ENCODE results near the gene UGGT1.

DNA sequence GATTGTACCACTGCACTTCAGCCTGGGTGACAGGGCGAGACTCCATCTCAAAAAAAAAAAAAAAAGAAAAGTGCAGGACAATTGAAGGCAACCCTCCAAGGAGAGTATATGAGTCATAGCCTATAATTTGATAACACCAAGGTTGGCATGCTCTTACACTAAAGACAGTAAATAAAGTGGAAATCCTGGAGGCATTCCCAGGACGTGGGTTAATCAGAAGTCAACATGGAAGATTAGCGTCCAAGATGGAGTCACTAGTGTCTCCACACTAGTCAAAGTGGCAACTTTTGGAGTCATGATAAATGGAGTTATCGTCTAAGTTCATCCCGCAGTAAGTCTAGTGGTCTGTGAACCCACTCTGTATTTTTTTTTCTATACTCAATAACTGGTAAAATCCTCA lies 21.2 kb upstream of the UGGT1 start:
- TF ChIP-seq TAF1 (conservative IDR thresholded peaks at IDR 0.05): no peak
- TF ChIP-seq, protein P1, sequence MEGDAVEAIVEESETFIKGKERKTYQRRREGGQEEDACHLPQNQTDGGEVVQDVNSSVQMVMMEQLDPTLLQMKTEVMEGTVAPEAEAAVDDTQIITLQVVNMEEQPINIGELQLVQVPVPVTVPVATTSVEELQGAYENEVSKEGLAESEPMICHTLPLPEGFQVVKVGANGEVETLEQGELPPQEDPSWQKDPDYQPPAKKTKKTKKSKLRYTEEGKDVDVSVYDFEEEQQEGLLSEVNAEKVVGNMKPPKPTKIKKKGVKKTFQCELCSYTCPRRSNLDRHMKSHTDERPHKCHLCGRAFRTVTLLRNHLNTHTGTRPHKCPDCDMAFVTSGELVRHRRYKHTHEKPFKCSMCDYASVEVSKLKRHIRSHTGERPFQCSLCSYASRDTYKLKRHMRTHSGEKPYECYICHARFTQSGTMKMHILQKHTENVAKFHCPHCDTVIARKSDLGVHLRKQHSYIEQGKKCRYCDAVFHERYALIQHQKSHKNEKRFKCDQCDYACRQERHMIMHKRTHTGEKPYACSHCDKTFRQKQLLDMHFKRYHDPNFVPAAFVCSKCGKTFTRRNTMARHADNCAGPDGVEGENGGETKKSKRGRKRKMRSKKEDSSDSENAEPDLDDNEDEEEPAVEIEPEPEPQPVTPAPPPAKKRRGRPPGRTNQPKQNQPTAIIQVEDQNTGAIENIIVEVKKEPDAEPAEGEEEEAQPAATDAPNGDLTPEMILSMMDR (IDR thresholded peaks at IDR 0.05; ENCODE audit: low read depth, low read length, missing input control): no peak
- no peak for TF ChIP-seq YY1 (IDR thresholded peaks at IDR 0.05)
- TF ChIP-seq, protein P2, sequence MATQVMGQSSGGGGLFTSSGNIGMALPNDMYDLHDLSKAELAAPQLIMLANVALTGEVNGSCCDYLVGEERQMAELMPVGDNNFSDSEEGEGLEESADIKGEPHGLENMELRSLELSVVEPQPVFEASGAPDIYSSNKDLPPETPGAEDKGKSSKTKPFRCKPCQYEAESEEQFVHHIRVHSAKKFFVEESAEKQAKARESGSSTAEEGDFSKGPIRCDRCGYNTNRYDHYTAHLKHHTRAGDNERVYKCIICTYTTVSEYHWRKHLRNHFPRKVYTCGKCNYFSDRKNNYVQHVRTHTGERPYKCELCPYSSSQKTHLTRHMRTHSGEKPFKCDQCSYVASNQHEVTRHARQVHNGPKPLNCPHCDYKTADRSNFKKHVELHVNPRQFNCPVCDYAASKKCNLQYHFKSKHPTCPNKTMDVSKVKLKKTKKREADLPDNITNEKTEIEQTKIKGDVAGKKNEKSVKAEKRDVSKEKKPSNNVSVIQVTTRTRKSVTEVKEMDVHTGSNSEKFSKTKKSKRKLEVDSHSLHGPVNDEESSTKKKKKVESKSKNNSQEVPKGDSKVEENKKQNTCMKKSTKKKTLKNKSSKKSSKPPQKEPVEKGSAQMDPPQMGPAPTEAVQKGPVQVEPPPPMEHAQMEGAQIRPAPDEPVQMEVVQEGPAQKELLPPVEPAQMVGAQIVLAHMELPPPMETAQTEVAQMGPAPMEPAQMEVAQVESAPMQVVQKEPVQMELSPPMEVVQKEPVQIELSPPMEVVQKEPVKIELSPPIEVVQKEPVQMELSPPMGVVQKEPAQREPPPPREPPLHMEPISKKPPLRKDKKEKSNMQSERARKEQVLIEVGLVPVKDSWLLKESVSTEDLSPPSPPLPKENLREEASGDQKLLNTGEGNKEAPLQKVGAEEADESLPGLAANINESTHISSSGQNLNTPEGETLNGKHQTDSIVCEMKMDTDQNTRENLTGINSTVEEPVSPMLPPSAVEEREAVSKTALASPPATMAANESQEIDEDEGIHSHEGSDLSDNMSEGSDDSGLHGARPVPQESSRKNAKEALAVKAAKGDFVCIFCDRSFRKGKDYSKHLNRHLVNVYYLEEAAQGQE (IDR thresholded peaks at IDR 0.05): no peak
- TF ChIP-seq, protein P3, sequence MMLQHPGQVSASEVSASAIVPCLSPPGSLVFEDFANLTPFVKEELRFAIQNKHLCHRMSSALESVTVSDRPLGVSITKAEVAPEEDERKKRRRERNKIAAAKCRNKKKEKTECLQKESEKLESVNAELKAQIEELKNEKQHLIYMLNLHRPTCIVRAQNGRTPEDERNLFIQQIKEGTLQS (IDR thresholded peaks at IDR 0.05): no peak
- TF ChIP-seq GABPA (IDR thresholded peaks at IDR 0.05 in 1 of 2, conservative IDR thresholded peaks at IDR 0.05 in 1 of 2): no peak
- TF ChIP-seq SP1 (IDR thresholded peaks at IDR 0.05): no peak
- no peak for TF ChIP-seq RAD21 (IDR thresholded peaks at IDR 0.05)
- no peak for TF ChIP-seq EGR1 (IDR thresholded peaks at IDR 0.05; ENCODE audit: low read depth in 2 of 2)
- no peak for TF ChIP-seq RXRA (IDR thresholded peaks at IDR 0.05)
- TF ChIP-seq, protein P4, sequence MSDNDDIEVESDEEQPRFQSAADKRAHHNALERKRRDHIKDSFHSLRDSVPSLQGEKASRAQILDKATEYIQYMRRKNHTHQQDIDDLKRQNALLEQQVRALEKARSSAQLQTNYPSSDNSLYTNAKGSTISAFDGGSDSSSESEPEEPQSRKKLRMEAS (IDR thresholded peaks at IDR 0.05): no peak
- TF ChIP-seq, protein P5, sequence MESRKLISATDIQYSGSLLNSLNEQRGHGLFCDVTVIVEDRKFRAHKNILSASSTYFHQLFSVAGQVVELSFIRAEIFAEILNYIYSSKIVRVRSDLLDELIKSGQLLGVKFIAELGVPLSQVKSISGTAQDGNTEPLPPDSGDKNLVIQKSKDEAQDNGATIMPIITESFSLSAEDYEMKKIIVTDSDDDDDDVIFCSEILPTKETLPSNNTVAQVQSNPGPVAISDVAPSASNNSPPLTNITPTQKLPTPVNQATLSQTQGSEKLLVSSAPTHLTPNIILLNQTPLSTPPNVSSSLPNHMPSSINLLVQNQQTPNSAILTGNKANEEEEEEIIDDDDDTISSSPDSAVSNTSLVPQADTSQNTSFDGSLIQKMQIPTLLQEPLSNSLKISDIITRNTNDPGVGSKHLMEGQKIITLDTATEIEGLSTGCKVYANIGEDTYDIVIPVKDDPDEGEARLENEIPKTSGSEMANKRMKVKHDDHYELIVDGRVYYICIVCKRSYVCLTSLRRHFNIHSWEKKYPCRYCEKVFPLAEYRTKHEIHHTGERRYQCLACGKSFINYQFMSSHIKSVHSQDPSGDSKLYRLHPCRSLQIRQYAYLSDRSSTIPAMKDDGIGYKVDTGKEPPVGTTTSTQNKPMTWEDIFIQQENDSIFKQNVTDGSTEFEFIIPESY (IDR thresholded peaks at IDR 0.05): no peak

Data from liver (tissue), 3 donors.